ENCODE data around the gene DCPS.

GRCh38 chr11:126280595-126280994 lies 23.3 kb upstream of the DCPS start:
- TF ChIP-seq EGR1 (IDR thresholded peaks at IDR 0.05) (no peak), NFIC (IDR thresholded peaks at IDR 0.05) (no peak), YY1 (IDR thresholded peaks at IDR 0.05; ENCODE audit: low read depth) (no peak), EP300 (IDR thresholded peaks at IDR 0.05; ENCODE audit: borderline replicate concordance) (no peak), REST (IDR thresholded peaks at IDR 0.05; ENCODE audit: low read depth) (no peak), CREB1 (IDR thresholded peaks at IDR 0.05; ENCODE audit: low read depth) (no peak), TCF12 (IDR thresholded peaks at IDR 0.05; ENCODE audit: low read depth) (no peak), CEBPB (IDR thresholded peaks at IDR 0.05) (no peak), MAX (IDR thresholded peaks at IDR 0.05) (no peak), TEAD4 (IDR thresholded peaks at IDR 0.05) (no peak), FOXM1 (IDR thresholded peaks at IDR 0.05; ENCODE audit: borderline replicate concordance, low read depth) (no peak), TAF1 (IDR thresholded peaks at IDR 0.05; ENCODE audit: low read depth) (no peak)

Measured in Ishikawa (cell line).